Measurements from ENCODE around the gene TCF12. TPM values are rescaled to one million over a fixed set of nuclear protein-coding genes. Genes with fewer than 3 reads are reported as not detected.

The TCF12 gene
- total RNA-seq, 1 donor from 2014 or later: 138 TPM

DNA sequence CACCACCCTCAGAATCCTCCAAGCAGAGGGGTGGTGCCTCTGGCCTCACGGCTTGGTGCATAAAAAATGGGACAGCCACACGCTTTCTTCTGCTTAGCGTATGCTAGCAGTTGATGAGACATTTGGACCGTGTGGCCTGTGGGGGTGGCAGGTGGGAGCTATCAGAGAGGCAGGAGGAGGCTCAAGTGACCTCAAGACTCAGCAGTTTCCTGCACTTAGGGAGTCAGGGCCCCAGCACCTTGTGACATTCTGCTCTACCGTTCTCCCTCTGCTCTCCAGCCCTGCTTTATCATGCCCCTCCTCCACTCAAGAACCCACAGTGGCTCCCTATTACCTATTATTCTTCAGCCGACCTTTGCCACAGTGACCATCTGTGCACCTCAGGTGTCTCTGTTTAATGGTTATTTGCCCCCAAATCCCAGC is 416.9 kb downstream of the TCF12 start:
- no peaks in the 10 kb centered on the region for H3K36me3 ChIP-seq
- H3K4me1 ChIP-seq: peaks cover 11% of the 10 kb centered on the region
- no peak overlapping the region for H3K4me3 ChIP-seq
- no peaks in the 10 kb centered on the region for H3K27me3 ChIP-seq
- DNase-seq (ENCODE audit: extremely low spot score in 2 of 2): no peak
- intact Hi-C loops (cut with DNase I): no loop called here
- TF ChIP-seq POLR2AphosphoS5 (IDR thresholded peaks at IDR 0.05; ENCODE audit: insufficient read depth in 1 of 2, low read depth in 1 of 2) (no peak), POLR2A (IDR thresholded peaks at IDR 0.05) (no peak)
- TF ChIP-seq, protein P1, sequence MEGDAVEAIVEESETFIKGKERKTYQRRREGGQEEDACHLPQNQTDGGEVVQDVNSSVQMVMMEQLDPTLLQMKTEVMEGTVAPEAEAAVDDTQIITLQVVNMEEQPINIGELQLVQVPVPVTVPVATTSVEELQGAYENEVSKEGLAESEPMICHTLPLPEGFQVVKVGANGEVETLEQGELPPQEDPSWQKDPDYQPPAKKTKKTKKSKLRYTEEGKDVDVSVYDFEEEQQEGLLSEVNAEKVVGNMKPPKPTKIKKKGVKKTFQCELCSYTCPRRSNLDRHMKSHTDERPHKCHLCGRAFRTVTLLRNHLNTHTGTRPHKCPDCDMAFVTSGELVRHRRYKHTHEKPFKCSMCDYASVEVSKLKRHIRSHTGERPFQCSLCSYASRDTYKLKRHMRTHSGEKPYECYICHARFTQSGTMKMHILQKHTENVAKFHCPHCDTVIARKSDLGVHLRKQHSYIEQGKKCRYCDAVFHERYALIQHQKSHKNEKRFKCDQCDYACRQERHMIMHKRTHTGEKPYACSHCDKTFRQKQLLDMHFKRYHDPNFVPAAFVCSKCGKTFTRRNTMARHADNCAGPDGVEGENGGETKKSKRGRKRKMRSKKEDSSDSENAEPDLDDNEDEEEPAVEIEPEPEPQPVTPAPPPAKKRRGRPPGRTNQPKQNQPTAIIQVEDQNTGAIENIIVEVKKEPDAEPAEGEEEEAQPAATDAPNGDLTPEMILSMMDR (IDR thresholded peaks at IDR 0.05): no peak
- H3K27ac ChIP-seq: no peak overlapping the region
- H3K9me3 ChIP-seq: no peaks in the 10 kb centered on the region

DNA sequence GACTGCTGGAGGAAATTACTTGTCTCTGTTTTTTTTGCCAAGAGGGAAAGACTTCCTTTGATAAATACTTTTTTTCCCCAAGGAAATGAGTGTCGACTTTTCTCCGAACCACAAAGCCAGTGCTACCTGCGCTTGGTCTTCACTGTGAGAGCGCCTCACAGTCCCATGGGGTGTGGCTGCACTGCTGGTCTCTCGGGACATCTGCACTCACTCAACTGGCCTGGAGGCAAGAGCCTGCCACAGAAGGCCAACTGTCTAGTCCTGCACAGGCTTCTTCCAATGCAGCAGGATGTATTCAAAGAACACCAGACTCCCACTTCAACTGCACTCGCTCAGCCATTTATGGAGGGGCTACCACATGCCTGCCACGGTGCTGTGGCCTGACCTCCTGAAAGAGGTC is 417.3 kb downstream of the TCF12 start:
- no peaks in the 10 kb centered on the region for H3K27me3 ChIP-seq
- intact Hi-C loops (cut with DNase I): no loop called here
- no peak overlapping the region for H3K27ac ChIP-seq
- no peaks in the 10 kb centered on the region for H3K9me3 ChIP-seq
- no peaks in the 10 kb centered on the region for H3K36me3 ChIP-seq
- TF ChIP-seq POLR2A (IDR thresholded peaks at IDR 0.05) (no peak), POLR2AphosphoS5 (IDR thresholded peaks at IDR 0.05; ENCODE audit: insufficient read depth in 1 of 2, low read depth in 1 of 2) (no peak)
- TF ChIP-seq, protein P1 (IDR thresholded peaks at IDR 0.05): no peak
- no peak overlapping the region for H3K4me3 ChIP-seq
- no peak for DNase-seq (ENCODE audit: extremely low spot score in 2 of 2)
- peaks cover 11% of the 10 kb centered on the region for H3K4me1 ChIP-seq

DNA sequence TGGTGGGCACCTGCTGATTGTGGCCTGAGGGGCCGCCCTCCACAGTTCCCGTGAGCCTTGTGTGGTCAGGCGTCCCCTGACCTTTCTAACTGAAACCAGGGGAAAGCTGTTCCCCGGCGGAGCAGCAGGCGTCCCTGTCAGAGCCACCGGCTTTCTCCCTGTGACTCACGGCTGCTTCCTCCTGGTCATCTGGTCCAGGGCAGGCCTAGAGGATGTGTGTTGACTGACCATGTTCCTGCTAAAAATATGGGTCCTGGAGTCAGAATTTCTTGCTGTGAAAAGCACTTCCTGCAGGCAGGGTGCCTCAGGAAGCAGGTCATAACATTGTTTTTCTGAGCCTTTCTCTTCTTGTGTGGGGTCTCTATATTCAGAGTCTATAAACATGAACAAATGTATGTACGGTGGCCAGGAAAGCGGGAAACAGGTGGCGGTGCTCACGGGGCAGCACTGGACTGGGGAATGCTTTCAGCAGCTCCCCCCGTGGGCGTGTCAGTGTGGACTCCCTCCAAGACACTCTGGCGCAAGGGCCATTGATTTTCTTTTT is 419.5 kb downstream of the TCF12 start:
- H3K27me3 ChIP-seq: no peaks in the 10 kb centered on the region
- no peaks in the 10 kb centered on the region for H3K9me3 ChIP-seq
- no peak for DNase-seq (ENCODE audit: extremely low spot score in 2 of 2)
- intact Hi-C loops (cut with DNase I): no loop called here
- H3K4me3 ChIP-seq: no peak overlapping the region
- TF ChIP-seq POLR2AphosphoS5 (IDR thresholded peaks at IDR 0.05; ENCODE audit: insufficient read depth in 1 of 2, low read depth in 1 of 2): peak; percentile 40 to 72
- TF ChIP-seq POLR2A (IDR thresholded peaks at IDR 0.05): no peak
- TF ChIP-seq, protein P1 (IDR thresholded peaks at IDR 0.05): peak in 1 of 3 experiments; percentile 10
- H3K4me1 ChIP-seq: peaks cover 11% of the 10 kb centered on the region
- peak overlapping the region; percentile 55 for H3K27ac ChIP-seq
- no peaks in the 10 kb centered on the region for H3K36me3 ChIP-seq

DNA sequence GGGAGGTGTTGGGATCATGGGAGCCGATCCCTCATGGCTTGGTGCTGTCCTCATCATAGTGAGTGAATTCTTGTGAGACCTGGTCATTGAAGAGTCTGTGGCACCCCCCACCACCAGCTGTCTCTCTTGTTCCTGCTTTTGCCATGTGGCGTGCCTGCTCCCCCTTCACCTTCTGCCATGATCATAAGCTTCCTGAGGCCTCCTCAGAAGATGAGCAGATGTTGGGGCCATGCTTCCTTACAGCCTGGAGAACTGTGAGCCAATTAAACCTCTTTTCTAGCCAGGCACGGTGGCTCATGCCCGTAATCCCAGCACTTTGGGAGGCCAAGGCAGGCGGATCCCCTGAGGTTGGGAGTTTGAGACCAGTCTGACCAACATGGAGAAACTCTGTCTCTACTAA is 420.9 kb downstream of the TCF12 start:
- no peaks in the 10 kb centered on the region for H3K9me3 ChIP-seq
- H3K36me3 ChIP-seq: no peaks in the 10 kb centered on the region
- H3K27me3 ChIP-seq: no peaks in the 10 kb centered on the region
- no peak overlapping the region for H3K4me3 ChIP-seq
- DNase-seq (ENCODE audit: extremely low spot score in 2 of 2): no peak
- intact Hi-C loops (cut with DNase I): no loop called here
- TF ChIP-seq, protein P1 (IDR thresholded peaks at IDR 0.05): no peak
- TF ChIP-seq POLR2A (IDR thresholded peaks at IDR 0.05) (no peak), POLR2AphosphoS5 (IDR thresholded peaks at IDR 0.05; ENCODE audit: insufficient read depth in 1 of 2, low read depth in 1 of 2) (no peak)
- no peak overlapping the region for H3K27ac ChIP-seq
- peaks cover 8% of the 10 kb centered on the region for H3K4me1 ChIP-seq

Small RNAs within 50 kb of the gene (small RNA-seq; reads per million reads assigned to genes)
- not detected for gene RF01210

Other genes starting within 250 kb of the TCF12 start
- gene ZNF280D, start 185.1 kb upstream of the TCF12 start, total RNA-seq: 57.9 TPM